Activated T-cell treated with anti-CD3 and anti-CD28 coated beads, Interleukin-2, amount 50 U/mL, for 1 hour (primary cell): Measurements from ENCODE around the gene JSRP1.

ENCODE experiments used
- DNase-seq: peaks from one replicate; pipeline ENCODE4 v3.0.0-alpha.2; 2020

Gene JSRP1

DNA sequence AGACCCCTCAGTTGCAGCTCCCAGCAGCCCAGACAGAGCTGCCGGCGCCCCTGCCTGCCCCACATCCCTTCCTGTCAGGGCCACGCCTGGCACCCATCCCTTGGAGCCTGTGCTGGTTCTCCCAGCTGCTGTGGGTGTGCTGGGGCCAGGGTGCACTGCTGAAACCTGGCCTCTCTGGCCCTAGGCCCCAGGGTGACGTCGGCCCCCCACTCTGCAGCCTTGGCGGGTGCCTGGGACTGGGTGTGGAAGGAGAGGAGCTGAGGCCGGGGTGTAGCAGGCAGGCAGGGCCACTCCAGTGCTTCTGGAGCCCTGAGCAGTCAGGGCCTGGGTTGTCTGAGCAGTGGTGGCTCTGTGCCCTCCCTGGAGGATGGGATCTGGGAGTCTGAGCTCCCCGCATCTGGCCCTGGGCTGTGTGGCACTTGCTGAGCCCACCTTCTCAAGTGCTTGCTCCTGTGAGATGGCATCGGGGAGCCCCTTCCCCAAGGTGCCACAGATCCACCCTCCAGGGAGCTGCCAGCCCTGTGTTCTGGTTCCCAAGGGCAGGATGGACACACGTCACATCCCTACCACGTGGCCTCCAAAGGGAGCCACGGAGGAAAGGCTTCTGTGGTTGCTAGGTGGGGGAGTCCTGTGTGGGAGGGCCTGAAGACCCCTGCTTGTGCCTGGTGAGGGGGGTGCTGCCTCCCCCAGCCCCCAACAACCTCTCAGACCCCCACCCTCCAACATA is 25.2 kb downstream of the JSRP1 start:
- DNase-seq = no peak

DNA sequence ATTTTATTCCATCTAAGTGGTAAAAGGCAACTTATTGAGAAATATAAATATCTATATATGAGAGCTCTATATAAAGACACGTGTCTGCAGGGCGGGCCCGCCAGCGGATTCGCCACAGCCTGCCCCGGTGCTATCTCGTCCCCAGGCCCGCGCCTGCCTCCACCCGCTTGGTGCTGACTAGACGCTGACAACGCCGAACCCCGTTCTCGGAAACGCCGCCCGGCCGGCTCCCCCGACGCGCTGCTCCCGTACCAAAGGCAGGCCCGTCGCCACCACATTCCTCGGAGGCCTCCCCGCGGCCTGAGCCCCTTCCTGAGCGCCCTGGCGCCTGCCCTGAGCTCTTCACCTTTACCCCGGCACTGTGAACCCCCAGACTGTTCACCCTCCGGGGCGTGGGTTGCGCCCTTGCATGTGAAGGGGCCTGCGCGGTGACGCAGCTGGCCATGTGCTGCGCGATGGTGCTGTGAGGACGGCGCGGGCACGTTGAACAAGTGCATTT is 26.1 kb downstream of the JSRP1 start:
- no peak for DNase-seq

DNA sequence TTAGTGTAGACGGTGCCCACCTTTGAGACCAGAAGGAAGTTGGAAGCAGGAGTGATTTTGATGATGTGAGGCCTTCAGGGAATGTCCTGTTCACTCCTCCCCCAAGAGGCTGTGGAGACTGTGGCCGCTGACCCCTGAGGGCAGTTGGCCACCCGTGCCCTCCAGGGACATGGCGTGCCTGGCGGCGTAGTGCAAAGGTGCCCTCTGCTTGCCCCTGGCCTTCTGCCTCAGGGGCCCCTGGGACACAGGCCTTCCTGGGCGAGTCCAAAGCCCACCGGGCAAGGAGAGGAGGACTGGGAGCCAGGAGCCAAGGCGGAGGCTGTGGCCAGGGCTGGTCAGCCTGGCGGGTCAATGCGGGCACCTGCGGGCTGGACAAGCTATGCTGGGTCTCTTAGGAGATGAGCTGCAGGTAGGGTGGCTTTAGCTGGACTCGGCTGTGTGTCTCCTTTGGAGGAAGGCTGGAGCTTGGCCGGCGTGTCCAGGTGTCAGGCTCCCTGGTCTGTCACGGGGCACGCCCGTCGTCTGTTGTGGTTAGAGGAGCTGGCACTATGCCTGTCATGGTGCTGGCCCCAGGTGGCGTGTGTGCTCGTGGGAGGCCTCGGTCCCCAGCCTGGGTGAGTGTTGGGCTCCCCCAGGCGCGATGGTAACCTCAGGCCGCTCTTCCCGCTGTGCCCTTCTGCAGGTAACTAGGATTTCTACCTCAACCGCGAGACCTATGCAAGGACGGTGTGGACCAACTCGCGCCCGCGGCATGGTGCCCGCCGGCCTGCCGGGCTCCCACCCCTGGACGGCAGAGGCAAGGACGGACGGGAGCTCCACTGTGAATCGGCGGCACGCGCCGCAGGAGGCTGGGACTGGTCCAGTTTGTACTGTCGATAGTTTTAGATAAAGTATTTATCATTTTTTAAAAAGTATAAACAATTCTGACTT is 26.8 kb downstream of the JSRP1 start:
- no peak for DNase-seq

DNA sequence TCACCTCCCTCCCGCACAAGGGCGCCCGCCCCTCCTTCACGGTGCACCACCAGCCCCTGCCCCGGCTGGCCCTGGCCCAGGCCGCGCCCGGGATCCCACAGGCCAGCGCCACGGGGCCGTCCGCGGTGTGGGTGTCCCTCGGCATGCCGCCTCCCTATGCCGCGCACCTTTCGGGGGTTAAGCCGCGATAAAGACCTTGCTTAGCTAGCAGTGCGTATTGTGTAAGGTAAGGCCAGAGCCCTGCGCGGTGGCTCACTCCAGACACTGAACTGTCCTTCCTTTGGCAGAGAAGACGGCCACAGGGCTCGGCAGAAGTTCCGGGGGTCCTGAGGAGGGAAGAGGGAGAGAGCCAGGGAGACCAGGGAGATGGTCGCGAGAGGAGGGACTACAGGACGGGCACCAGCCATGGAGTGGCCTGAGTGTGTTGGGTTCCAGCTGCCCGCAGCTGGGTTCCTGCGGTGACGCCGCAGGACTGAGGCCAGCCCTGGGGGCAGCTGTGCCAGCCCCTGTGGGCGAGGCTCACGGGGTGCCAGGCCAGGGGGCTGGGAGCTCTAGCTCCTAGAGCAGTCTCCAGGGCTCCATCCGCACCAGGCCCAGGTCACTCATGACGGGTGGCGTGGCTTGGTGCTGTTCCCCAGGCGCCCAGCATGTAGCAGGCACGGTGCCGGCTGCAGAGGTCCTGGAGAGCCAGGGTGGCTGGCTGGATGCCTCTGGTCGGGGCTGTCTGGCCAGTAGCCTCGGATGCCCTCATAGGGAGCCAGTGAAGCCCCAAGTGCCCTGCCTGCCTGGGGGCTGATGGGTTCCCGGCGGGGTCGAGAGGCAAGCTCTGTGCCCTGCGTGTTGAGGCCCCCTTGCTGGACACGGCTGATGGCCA is 27.8 kb downstream of the JSRP1 start:
- no peak for DNase-seq

DNA sequence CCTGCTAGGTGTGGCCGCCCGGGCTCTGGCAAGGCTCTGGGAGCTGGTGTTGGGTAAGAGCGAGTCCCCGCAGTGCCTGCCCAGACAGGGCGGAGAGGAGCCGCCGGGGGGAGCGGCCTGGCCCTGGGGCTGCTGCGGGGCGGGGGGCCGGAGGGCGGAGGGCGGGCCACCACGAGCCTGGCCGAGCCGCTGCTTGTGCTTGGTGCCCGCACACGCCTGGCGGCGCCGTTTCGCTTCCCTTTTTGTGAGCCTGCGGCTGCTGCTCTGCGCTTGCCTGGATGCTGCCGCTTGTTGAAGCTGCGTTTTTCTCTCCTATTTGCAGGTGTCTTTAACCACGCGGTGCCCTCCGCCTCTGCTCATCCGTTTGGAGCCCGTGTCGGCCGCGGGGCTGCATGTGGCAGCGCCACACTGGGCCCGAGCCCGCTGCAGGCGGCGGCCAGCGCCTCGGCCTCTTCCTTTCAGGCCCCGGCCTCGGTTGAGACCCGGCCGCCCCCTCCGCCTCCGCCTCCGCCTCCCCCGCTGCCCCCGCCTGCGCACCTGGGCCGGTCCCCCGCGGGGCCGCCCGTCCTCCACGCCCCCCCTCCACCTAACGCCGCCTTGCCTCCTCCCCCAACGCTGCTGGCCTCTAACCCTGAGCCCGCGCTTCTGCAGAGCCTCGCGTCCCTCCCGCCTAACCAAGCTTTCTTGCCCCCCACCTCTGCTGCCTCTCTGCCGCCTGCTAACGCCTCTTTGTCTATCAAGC is 28.6 kb downstream of the JSRP1 start:
- DNase-seq = no peak

DNA sequence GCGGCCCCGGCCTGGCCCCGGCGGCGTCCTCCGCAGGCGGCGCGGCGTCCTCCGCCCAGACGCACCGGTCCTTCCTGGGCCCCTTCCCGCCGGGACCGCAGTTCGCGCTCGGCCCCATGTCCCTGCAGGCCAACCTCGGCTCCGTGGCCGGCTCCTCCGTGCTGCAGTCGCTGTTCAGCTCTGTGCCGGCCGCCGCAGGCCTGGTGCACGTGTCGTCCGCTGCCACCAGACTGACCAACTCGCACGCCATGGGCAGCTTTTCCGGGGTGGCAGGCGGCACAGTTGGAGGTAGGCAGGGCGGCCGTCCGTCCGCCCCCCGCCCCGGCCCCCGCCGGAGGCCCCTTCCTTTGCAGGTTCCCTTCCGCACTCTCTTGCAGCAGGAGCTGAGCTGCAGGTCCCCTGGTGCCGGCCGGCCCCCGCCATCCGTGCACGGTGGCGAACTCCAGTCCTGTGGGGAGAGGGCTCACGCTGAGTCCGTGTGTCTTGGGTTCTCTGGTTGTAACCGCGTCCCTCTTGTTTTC is 29.3 kb downstream of the JSRP1 start:
- DNase-seq = no peak

DNA sequence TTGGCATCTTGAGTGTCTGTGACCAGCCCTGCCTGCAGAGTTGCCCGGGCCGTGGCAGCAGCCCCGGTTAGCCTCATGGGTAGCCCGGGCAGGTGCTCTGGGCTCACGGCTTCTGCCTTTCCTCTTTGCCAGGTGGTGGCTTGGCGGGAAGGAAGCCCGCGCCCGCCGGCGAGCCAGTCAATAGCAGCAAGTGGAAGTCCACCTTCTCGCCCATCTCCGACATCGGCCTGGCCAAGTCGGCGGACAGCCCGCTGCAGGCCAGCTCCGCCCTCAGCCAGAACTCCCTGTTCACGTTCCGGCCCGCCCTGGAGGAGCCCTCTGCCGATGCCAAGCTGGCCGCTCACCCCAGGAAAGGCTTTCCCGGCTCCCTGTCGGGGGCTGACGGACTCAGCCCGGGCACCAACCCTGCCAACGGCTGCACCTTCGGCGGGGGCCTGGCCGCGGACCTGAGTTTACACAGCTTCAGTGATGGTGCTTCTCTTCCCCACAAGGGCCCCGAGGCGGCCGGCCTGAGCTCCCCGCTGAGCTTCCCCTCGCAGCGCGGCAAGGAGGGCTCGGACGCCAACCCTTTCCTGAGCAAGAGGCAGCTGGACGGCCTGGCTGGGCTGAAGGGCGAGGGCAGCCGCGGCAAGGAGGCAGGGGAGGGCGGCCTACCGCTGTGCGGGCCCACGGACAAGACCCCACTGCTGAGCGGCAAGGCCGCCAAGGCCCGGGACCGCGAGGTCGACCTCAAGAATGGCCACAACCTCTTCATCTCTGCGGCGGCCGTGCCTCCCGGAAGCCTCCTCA is 30.0 kb downstream of the JSRP1 start:
- no peak for DNase-seq

DNA sequence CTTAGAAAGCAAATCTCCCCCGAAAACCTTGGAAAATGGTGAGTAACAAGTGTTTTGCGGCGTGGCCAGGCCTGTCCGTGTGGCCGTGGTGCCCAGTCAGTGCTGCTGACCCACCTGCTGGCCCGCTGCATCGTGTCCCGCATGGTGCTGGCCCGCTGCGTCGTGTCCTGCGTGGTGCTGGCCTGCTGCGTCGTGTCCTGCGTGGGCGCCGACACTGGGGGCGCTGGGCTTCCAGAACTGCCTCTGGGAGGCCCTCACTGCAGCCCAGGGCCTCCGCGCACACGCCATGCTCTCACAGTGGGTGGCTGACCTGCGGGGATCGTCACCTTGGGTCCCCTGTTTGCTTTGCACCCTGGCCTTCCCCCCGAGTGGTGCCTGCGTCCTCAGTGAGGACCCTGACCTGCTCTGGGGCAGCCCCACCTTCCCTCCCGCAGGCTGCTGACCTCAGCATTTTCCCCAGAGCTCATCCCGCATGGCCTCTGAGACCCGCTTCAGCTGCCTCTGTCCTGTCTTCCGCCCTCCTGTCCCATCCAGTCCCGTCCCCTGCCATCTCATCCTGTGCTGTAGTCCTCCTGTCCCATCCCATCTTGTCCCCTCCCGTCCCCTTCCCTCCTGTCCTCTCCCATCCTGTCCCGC is 30.7 kb downstream of the JSRP1 start:
- DNase-seq = no peak

DNA sequence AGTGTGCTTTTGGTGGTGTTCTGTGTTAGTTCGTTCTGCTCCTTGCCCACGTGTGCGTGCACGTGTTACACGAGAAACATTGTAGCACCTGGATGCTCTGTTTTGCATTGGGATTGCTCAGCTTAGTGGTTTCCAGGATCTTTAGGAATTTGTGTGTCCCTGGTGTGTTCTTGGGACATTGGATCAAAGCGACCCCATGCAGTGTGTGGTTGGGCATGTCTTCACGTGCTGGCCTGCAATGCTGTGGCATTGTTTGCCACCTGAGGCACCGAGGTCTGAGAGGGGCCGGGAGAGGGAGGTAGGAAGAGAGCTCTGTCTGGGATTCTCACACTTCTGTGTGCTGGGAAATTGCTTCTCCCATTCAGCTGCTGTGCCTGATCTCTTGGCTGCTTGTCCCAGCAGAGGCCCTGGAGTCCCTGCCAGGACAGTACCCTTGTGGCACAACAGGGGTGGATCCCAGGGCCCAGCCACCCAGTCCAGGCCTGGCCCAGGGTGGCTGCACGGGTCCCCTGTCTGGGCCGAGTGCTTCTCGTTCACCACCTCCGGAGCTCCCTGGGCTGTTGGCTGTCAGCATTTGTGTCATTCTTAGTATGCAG is 31.4 kb downstream of the JSRP1 start:
- no peak for DNase-seq

DNA sequence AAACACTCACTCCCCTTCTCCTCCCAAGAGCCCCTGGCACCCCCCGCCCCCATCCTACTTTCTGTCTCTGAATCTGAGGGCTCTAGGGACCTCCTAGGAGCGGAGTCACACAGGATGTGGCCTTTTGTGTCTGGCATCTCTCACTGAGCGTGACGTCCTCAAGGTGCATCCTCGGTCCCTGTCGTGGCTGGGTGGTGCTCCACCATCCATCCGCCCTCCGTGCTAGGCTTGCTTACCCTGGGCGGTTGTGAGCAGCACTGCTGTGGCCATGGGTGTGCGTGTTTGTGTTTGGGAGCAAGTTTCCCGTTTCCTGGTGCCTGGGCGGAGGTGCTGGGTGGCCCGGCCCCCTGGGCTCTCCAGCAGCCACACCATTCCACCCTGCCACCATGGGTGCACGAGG is 32.3 kb downstream of the JSRP1 start:
- no peak for DNase-seq

DNA sequence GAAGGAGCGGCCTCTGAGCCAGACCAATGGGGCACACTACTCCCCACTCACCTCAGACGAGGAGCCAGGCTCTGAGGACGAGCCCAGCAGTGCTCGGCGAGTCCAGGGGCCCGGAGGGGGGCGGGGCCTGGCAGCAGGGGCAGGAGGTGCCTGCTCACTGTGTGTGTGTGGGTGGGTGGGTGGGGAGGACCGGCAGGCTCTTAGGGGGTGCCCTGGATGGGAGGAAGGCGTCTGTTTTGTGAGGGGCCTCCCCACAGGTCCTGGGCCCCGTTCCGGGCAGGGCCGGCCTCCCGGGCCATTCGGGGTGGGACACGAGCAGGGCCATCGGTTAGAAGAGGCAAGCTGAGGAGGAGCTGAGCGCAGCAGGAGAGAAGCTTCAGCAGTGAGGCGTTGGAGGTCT is 32.8 kb downstream of the JSRP1 start:
- DNase-seq = no peak

DNA sequence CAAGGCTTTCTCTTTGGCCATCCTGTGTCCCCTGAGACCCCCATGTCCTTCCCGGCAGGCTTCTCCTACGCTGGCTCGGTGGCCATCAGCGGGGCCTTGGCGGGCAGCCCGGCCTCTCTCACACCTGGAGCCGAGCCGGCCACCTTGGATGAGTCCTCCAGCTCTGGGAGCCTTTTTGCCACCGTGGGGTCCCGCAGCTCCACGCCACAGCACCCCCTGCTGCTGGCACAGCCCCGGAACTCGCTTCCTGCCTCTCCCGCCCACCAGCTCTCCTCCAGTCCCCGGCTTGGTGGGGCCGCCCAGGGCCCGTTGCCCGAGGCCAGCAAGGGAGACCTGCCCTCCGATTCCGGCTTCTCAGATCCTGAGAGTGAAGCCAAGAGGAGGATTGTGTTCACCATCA is 34.3 kb downstream of the JSRP1 start:
- DNase-seq = no peak

DNA sequence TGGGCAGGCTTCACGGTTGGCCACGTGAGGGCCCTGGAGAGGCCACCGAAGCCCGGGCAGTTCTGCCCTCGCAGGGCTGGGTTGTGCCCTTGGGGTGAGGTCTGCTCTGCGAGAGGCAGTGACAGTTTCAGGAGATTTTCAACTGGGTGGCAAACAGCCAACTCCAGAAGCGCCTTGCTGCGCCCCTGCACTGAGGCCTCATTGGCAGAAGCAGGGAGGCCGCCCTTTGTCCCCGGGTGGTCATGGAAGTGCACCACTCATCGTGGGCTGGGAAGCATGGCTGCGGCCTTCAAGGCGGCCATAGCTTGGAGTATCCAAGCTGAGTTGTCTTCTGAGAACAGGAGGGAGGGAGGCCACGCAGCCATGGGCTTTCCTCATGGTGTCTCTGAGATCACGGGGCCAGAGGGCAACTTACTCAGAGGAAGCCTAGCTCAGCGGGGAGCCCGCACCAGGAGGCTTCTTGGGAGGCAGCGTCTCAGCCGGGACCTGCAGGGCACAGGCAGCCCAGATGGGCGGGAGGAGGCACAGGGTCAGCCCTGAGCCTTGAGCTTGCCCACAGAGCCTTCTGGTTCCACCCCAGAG is 34.9 kb downstream of the JSRP1 start:
- DNase-seq = no peak

DNA sequence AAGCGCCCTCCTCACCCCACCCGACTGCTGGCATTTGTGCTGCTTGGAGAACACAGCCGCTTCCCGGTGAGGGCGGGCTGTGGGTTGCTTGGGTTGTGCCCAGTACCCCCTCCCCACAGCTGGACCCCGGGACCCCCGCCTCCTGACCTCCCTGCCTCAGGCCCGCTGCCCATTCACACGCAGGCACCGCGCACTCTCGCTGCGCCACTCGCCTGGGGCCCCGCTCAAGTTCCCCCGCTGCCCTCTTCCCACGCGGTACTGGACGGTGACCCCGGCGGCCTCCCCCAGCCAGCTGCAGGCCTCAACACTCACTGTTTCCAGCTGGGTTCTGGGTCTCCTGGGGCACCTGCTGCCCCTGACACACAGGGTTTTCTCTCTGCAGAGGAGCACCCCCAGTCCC is 36.5 kb downstream of the JSRP1 start:
- no peak for DNase-seq

DNA sequence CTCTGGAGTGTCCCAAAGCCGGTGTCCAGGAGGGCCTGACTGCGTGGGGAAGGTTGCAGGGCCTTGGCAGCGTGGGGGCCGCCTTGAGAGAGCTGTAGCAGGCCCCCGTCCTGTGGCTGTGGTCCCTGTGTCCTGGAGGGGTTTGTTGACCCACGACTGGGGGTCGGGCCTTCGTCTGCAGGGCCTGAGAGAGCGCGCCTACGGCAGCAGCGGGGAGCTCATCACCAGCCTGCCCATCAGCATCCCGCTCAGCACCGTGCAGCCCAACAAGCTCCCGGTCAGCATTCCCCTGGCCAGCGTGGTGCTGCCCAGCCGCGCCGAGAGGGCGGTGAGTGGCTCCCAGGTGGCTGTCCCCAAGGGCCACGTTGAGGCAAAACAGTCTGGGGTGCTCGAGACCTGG is 38.6 kb downstream of the JSRP1 start:
- DNase-seq = no peak

DNA sequence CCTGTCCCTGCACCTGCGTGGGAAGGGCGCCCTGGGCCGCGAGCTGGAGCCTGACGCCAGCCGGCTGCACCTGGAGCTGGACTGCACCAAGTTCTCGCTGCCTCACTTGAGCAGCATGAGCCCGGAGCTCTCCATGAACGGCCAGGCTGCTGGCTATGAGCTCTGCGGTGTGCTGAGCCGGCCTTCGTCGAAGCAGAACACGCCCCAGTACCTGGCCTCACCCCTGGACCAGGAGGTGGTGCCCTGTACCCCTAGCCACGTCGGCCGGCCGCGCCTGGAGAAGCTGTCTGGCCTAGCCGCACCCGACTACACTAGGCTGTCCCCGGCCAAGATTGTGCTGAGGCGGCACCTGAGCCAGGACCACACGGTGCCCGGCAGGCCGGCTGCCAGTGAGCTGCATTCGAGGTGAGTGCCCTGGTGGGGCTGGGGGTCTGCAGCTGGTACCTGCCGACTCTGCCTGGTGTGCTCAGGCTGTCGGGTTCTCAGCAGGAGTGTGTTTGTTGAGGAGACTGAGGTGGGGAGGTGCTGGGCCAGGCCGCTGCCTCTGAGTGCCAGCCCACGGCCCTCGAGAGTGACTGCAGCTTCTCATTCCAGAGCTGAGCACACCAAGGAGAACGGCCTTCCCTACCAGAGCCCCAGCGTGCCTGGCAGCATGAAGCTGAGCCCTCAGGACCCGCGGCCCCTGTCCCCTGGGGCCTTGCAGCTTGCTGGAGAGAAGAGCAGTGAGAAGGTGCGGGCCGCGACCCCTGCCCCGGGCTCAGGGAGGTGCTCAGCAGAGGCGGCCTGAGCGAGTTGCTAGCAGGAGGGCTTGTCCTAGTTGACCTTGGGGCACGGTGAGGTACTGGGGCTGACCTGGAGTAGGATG is 39.6 kb downstream of the JSRP1 start:
- DNase-seq = no peak

DNA sequence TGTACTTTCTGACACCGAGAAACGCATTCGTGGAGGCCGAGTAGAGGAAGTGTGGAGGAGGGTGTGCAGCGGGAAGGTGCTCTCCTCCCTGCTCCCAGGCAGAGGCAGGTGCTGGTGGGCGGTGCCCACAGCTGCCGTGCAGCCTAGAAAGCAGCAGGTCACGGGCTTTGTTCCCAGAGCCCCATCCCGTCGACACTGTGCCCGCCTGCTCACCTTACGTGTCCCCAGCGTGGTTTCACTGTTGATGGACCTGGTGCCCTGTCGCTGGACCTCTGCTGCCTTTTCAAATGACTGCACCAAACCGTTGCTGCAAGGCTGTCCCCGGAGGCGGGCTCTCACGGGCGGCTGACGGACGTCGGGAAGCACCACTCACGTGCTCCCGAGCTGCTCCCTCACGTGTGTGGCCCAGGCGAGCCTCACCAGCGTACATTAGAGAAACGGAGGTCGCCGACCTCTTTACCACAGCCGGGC is 40.9 kb downstream of the JSRP1 start:
- DNase-seq = peak; percentile 55

DNA sequence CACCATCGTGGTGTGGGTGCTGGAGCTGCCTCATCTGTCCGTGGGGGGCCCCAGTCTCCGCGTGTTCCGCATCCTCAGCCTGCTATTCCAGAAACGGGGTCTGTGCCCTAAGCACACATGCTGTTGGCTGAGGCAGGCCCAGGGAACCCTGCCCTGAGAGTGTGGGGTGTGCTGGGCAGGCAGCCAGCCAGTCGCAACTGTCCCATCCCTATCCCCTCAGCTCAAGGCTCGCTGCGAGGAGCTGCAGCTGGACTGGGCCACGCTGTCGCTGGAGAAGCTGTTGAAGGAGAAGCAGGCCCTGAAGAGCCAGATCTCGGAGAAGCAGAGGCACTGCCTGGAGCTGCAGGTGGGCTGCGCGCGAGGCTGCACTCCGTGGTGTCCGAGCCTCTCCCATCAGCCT is 42.0 kb downstream of the JSRP1 start:
- DNase-seq = no peak

DNA sequence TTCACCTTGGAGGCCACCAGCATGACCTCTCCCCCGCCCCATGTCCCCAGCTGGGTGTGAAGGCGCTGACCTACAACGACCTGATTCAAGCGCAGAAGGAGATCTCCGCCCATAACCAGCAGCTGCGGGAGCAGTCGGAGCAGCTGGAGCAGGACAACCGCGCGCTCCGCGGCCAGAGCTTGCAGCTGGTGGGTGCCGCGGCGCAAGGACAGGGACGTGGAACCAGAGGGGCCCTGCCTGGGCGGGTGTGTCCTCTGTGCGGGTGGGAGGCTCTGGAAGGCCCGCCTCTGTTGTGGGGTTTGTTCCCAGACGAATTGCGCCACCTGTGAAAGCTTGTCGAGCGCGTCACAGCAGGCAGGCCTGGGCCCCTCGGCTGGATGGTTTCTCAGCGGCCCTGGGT is 42.4 kb downstream of the JSRP1 start:
- DNase-seq = no peak
